ENCODE data around the gene S100A11. TPM values are rescaled to one million over a fixed set of nuclear protein-coding genes. Genes with fewer than 3 reads are reported as not detected.

The S100A11 gene
- total and polyA plus RNA-seq, 9 of the 15 experiments (the other 6 are each of a cell fraction or from before 2014, with no cell fraction given) = 131 to 808 (median 235) TPM

DNA sequence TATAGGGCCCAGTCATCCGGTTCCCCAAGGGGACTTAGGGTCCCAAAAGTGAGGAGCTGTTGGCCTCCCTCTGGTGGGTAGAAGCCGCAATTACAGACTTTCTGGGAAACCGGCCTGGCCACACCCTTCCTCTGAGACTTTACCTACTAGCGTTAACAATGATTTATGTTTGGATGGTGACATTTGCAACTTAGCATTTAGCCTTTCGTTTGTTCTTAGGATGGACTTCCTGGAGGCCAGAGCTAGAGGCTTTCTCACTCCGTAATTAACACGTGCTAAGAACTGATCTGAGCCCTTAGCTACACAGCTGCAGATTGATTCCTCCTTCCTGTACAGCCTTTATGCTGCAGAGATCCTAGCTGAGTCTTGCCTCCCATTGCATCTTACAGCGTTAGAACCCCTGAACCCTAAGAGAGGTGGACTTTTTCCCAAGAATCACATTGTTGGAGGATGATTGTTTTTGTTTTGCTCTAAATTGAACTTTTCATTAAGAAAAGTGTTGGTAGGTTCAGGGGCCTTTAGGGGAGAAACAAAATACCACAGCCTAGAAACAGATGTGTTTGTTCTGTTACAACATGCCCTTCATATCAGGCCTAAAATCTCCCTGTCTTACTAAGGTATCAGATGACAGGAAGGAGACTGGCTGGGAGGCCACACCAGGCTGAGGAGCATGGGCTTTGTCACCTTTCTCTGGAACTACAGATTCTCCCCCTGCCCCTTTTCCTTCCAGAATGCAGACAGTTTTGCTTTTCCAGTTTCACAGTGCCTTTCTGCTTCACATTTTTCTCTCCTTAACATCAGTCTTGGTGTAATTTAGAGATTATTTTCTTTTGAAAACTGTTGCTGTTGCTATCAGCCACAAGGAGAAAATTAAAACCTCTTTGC is 1.9 kb downstream of the S100A11 start (continued):
- TF ChIP-seq U2AF2 (optimal IDR thresholded peaks at IDR 0.05; ENCODE audit: low read depth, low read length) = no peak
- no peak for TF ChIP-seq ZNF174 (CRISPR knock-in tag; IDR thresholded peaks at IDR 0.05)
- peak; percentile 19; the same call in 1 of the 2 replicates for TF ChIP-seq ETV5 (CRISPR knock-in tag; IDR thresholded peaks at IDR 0.05; ENCODE audit: low read depth)
- TF ChIP-seq TBP (optimal IDR thresholded peaks at IDR 0.05; ENCODE audit: low read depth, low read length) = peak; percentile 38
- no peak for TF ChIP-seq ZNF431 (CRISPR knock-in tag; IDR thresholded peaks at IDR 0.05)
- TF ChIP-seq NCOA6 (IDR thresholded peaks at IDR 0.05) = no peak; the same call in 1 of the 2 replicates
- TF ChIP-seq, protein P1, sequence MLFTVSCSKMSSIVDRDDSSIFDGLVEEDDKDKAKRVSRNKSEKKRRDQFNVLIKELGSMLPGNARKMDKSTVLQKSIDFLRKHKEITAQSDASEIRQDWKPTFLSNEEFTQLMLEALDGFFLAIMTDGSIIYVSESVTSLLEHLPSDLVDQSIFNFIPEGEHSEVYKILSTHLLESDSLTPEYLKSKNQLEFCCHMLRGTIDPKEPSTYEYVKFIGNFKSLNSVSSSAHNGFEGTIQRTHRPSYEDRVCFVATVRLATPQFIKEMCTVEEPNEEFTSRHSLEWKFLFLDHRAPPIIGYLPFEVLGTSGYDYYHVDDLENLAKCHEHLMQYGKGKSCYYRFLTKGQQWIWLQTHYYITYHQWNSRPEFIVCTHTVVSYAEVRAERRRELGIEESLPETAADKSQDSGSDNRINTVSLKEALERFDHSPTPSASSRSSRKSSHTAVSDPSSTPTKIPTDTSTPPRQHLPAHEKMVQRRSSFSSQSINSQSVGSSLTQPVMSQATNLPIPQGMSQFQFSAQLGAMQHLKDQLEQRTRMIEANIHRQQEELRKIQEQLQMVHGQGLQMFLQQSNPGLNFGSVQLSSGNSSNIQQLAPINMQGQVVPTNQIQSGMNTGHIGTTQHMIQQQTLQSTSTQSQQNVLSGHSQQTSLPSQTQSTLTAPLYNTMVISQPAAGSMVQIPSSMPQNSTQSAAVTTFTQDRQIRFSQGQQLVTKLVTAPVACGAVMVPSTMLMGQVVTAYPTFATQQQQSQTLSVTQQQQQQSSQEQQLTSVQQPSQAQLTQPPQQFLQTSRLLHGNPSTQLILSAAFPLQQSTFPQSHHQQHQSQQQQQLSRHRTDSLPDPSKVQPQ (CRISPR knock-in tag; IDR thresholded peaks at IDR 0.05; ENCODE audit: borderline replicate concordance) = no peak
- no peak for TF ChIP-seq CAMTA2 (CRISPR knock-in tag; conservative IDR thresholded peaks at IDR 0.05)
- TF ChIP-seq SMAD2 (IDR thresholded peaks at IDR 0.05; ENCODE audit: low read depth, low read length) = no peak
- TF ChIP-seq, protein P2, sequence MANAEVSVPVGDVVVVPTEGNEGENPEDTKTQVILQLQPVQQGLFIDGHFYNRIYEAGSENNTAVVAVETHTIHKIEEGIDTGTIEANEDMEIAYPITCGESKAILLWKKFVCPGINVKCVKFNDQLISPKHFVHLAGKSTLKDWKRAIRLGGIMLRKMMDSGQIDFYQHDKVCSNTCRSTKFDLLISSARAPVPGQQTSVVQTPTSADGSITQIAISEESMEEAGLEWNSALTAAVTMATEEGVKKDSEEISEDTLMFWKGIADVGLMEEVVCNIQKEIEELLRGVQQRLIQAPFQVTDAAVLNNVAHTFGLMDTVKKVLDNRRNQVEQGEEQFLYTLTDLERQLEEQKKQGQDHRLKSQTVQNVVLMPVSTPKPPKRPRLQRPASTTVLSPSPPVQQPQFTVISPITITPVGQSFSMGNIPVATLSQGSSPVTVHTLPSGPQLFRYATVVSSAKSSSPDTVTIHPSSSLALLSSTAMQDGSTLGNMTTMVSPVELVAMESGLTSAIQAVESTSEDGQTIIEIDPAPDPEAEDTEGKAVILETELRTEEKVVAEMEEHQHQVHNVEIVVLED (CRISPR knock-in tag; IDR thresholded peaks at IDR 0.05) = no peak
- peak; percentile 34; the same call in 1 of the 2 replicates for TF ChIP-seq MTA2 (IDR thresholded peaks at IDR 0.05; ENCODE audit: low read depth)
- TF ChIP-seq ZBTB17 (CRISPR knock-in tag; IDR thresholded peaks at IDR 0.05) = no peak
- TF ChIP-seq ILF3 (IDR thresholded peaks at IDR 0.05; ENCODE audit: borderline replicate concordance) = no peak
- 0 out of 2 replicates have a peak, but pooled peaks have one; percentile 44 for TF ChIP-seq GABPA (tag; conservative IDR thresholded peaks at IDR 0.05; ENCODE audit: low read depth)
- TF ChIP-seq BCL6 (CRISPR knock-in tag; IDR thresholded peaks at IDR 0.05) = no peak
- no peak for TF ChIP-seq POU5F1 (IDR thresholded peaks at IDR 0.05; ENCODE audit: borderline replicate concordance, low read depth, low read length, partially characterized antibody)
- TF ChIP-seq PHF8 (IDR thresholded peaks at IDR 0.05; ENCODE audit: borderline replicate concordance, low read length) = peak; percentile 18; the same call in 1 of the 2 replicates
- no peak for TF ChIP-seq HNRNPH1 (optimal IDR thresholded peaks at IDR 0.05; ENCODE audit: low read depth, low read length)
- no peak for TF ChIP-seq NR3C1 (CRISPR knock-in tag; IDR thresholded peaks at IDR 0.05)
- no peak for TF ChIP-seq NRF1 (conservative IDR thresholded peaks at IDR 0.05 in 1 of 2, IDR thresholded peaks at IDR 0.05 in 1 of 2)
- no peak for TF ChIP-seq MAZ (CRISPR knock-in tag; conservative IDR thresholded peaks at IDR 0.05 in 1 of 2, IDR thresholded peaks at IDR 0.05 in 1 of 2)
- TF ChIP-seq, protein P3, sequence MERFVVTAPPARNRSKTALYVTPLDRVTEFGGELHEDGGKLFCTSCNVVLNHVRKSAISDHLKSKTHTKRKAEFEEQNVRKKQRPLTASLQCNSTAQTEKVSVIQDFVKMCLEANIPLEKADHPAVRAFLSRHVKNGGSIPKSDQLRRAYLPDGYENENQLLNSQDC (CRISPR knock-in tag; IDR thresholded peaks at IDR 0.05) = no peak
- no peak for TF ChIP-seq BRF1 (IDR thresholded peaks at IDR 0.05; ENCODE audit: borderline replicate concordance, extremely low read depth, insufficient read length)
- TF ChIP-seq CBFB (CRISPR knock-in tag; IDR thresholded peaks at IDR 0.05) = no peak
- peak; percentile 8; the same call in 1 of the 2 replicates for TF ChIP-seq ESRRA (IDR thresholded peaks at IDR 0.05; ENCODE audit: borderline replicate concordance, low read depth)
